HG02571 (cell line): ENCODE measurements around the gene THBS1.

Experiments
- ATAC-seq: cut with Tn5 transposase; IDR thresholded peaks from one replicate; pipeline ENCODE4 v1.9.1; 2021; ENCODE audit warnings: mild to moderate bottlenecking, moderate library complexity; ENCODE audit not compliant: unreplicated experiment

THBS1 gene

DNA sequence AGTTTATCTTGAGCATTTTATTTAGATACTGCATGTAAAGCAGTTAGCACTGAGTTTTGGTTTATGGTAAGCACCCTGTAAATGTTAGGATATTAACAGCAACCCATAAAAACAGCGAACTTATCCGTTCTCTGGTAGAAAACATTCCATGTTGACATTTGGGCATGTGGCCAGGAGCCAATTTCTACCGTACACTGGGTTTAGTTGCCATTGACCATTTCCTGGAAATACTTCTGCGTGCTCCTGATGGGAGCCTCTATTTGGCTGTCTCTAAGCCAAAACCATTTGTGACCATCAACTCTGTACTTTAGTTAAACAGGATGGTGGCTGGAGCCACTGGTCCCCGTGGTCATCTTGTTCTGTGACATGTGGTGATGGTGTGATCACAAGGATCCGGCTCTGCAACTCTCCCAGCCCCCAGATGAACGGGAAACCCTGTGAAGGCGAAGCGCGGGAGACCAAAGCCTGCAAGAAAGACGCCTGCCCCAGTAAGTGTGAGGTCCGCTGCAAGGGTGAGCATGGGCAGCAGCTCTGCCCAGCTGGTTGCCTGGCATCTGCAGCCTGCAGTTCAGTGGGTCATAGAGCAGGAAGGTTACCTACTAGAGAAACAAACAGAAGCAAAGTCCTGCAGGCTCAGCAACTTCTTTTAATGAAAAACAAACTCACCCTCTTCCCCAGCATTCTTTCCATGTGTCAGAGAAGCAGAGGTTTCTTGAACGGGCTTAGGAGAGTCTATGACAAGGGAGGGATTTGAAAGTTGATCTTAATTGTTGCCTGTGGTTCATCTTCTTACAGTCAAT, 7.1 kb downstream of the THBS1 start:
- ATAC-seq, result no peak

DNA sequence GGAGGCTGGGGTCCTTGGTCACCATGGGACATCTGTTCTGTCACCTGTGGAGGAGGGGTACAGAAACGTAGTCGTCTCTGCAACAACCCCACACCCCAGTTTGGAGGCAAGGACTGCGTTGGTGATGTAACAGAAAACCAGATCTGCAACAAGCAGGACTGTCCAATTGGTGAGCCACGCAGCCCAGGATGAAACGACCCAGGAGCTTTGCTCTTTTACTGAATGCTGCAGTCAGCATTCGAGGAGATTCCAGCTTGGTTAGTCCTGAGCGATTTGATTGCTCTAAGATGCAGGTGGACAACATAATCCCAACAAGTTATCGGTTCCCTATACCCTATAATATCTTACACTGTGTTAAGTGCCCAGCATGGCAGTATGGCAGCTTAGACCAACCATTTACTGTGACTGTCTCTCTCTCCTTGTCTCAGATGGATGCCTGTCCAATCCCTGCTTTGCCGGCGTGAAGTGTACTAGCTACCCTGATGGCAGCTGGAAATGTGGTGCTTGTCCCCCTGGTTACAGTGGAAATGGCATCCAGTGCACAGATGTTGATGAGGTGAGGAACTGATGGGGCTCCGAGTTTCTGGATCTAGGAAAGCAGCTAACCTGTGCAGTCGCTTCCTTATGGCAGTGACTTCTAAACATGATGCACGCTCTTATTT, 7.8 kb downstream of the THBS1 start:
- no peak for ATAC-seq

DNA sequence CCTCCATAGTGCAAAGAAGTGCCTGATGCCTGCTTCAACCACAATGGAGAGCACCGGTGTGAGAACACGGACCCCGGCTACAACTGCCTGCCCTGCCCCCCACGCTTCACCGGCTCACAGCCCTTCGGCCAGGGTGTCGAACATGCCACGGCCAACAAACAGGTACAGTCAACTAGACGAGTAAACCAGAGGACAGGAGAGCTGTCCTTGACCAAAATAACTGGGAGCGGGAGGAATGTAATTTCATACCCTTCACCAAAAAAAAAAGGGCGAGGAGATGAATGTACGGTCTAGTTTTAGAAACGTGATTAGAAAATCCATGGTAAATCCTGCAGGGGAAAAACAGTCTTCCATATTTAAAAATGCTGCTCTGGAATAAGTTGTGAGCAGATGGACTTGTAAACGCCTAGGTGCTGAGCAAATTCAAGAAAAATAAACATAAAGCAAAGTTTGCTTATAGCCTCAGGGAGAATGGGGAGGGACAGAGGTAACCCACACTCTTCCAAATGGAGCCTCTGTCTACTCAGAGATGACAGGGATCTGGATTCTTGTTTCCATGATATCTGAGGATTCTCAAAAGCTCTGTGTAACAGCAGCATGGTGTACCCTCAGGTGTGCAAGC, 8.4 kb downstream of the THBS1 start:
- no peak for ATAC-seq

DNA sequence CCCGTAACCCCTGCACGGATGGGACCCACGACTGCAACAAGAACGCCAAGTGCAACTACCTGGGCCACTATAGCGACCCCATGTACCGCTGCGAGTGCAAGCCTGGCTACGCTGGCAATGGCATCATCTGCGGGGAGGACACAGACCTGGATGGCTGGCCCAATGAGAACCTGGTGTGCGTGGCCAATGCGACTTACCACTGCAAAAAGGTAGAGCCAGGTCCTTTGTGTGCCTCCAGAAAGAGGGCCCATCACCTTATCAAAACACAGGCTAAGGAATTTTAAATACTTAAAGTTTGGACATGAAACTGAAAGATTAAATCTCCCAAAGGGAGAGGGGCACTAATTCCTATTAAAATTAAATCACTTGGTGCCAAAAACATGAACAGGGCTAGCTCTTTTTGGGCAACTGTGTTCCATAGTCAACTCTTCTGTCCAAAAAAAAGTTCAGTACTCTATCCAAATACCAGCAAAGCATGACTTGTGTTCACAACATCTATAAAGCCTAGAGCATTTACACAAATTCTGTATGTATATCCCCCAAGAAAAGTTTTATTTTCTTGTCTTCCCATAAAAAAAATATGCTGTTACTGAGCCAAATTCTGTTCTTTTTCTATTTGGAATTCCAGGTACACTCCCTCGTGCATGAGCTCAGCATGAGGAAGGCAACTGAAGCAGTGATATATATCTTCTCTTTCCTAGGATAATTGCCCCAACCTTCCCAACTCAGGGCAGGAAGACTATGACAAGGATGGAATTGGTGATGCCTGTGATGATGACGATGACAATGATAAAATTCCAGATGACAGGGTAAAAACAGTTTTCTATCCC, 9.2 kb downstream of the THBS1 start:
- no peak for ATAC-seq

DNA sequence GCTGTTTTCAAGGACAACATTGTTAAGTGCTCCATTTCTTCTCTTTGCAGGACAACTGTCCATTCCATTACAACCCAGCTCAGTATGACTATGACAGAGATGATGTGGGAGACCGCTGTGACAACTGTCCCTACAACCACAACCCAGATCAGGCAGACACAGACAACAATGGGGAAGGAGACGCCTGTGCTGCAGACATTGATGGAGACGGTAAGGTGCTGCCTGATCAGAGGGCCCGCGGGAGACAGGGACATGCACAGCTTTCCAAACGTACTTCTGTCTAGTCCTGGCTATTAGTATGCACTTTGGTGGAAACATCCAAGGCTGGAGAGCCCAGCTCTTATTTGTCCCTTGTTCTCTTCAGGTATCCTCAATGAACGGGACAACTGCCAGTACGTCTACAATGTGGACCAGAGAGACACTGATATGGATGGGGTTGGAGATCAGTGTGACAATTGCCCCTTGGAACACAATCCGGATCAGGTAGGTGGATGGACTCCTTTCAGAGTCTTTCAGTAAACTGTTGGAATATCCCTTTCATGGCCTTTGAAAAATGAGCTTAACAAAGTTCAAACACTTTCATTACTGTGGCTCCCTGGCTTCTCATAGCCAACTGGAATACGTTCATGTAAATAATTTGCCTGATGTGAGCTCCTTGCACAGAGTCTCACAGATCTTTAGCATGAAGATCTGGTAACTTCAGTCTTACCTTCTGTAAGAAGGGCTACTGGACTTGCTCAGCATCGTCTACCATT, 10.4 kb downstream of the THBS1 start:
- ATAC-seq, result no peak

DNA sequence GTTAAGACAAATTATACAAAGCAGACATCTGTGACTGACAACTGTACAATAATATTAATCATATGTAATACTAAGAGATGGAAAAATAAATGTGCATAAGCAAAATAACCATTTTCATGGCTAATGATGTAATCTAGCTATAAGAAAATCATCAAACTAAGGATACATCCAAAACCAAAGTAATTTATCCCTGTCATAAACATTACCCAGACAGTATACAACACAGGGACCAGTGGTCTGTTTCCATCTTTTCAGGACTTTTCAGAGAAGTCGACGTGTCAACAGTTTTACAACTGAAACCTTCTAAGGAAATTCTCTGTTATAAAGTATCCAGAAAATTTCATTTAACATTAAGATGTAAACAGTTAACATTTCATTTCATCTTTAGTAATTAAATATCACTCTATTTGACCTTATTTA, 11.0 kb downstream of the THBS1 start:
- no peak for ATAC-seq

DNA sequence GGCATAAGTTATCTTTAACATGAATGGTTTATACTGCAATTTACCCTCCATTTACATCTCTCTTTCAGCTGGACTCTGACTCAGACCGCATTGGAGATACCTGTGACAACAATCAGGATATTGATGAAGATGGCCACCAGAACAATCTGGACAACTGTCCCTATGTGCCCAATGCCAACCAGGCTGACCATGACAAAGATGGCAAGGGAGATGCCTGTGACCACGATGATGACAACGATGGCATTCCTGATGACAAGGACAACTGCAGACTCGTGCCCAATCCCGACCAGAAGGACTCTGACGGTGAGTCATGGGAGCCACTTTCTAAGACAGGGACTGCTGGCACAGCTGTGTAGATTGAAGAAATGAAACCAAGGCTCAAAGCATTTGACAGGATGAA, 11.6 kb downstream of the THBS1 start:
- ATAC-seq, result no peak

DNA sequence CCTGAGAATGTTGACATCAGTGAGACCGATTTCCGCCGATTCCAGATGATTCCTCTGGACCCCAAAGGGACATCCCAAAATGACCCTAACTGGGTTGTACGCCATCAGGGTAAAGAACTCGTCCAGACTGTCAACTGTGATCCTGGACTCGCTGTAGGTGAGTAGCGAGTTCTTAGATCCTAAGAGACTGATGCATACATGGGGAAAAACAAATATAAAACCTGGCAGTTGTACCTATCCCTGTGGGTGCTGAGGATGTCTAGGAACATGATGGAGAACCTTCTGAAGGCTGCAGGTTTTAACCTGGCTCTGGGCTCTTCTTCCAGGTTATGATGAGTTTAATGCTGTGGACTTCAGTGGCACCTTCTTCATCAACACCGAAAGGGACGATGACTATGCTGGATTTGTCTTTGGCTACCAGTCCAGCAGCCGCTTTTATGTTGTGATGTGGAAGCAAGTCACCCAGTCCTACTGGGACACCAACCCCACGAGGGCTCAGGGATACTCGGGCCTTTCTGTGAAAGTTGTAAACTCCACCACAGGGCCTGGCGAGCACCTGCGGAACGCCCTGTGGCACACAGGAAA, 12.3 kb downstream of the THBS1 start:
- no peak for ATAC-seq

DNA sequence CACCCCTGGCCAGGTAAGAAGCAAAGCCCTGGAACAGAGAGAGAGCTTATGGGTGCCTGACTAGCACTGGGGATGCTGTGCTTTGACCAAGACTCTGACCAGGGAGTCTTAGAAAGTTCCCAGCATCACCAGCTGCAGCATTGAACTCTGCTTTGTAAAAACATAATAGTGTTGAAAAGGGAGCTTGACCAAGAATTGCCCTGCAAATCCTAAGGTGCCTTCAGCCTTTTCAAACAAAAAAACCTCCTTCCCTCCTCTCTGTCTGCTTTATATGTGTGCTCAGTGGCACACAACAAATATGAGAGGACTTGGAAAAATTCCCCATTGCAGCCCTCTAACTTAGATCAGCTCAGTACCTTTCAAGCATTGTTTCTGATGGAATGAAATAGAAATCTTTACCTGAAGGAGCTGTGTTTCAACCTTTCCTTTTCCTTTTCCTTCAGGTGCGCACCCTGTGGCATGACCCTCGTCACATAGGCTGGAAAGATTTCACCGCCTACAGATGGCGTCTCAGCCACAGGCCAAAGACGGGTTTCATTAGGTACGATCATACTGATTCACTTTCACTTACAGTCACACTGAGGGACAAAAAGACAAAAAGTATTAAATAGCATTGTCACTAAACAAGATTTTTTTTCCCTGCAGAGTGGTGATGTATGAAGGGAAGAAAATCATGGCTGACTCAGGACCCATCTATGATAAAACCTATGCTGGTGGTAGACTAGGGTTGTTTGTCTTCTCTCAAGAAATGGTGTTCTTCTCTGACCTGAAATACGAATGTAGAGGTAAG, 13.0 kb downstream of the THBS1 start:
- ATAC-seq, result no peak

DNA sequence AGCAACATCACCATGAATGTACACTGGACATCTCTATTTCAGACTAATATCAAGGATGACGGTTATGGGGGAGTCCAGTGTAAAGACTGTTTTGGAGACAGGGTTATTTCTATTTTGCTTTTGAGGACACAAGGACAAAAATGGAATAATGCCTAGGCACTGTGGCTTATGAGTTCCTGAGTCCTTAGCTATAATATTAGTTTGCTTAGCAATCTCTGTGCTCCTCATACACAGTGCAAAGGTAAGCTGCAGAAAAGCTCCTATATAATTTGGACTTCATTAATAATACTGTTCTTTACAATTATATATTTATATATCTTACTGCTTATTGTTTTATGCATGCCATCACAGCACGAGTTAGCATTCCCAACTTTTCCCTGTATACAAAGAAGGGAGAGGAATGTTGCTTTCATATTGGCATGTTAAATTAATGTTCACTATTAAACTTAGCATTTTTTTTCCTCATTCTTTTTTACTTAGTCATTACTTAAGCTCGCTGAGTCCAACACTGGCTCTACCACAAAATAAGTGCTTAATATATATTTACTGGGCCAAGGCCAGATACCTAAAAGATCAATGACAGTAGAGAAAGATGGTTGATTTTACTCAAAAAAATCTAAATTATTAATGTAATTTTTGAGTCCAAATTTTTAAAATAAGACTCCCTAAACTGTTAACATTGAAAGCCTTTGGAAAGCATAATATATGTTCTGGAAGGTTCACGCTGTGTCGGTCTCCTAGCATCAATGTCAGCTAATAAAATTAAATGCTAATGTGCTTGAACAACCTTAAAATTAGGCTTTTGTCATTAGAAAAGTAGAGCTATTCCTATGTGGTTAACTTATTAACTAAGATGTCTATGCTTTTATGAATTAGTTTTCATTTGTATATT, 13.8 kb downstream of the THBS1 start:
- ATAC-seq, result no peak

DNA sequence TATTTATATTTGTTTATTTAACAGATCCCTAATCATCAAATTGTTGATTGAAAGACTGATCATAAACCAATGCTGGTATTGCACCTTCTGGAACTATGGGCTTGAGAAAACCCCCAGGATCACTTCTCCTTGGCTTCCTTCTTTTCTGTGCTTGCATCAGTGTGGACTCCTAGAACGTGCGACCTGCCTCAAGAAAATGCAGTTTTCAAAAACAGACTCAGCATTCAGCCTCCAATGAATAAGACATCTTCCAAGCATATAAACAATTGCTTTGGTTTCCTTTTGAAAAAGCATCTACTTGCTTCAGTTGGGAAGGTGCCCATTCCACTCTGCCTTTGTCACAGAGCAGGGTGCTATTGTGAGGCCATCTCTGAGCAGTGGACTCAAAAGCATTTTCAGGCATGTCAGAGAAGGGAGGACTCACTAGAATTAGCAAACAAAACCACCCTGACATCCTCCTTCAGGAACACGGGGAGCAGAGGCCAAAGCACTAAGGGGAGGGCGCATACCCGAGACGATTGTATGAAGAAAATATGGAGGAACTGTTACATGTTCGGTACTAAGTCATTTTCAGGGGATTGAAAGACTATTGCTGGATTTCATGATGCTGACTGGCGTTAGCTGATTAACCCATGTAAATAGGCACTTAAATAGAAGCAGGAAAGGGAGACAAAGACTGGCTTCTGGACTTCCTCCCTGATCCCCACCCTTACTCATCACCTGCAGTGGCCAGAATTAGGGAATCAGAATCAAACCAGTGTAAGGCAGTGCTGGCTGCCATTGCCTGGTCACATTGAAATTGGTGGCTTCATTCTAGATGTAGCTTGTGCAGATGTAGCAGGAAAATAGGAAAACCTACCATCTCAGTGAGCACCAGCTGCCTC, 14.7 kb downstream of the THBS1 start:
- no peak for ATAC-seq

DNA sequence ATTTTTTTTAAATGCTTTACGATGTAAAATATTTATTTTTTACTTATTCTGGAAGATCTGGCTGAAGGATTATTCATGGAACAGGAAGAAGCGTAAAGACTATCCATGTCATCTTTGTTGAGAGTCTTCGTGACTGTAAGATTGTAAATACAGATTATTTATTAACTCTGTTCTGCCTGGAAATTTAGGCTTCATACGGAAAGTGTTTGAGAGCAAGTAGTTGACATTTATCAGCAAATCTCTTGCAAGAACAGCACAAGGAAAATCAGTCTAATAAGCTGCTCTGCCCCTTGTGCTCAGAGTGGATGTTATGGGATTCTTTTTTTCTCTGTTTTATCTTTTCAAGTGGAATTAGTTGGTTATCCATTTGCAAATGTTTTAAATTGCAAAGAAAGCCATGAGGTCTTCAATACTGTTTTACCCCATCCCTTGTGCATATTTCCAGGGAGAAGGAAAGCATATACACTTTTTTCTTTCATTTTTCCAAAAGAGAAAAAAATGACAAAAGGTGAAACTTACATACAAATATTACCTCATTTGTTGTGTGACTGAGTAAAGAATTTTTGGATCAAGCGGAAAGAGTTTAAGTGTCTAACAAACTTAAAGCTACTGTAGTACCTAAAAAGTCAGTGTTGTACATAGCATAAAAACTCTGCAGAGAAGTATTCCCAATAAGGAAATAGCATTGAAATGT, 15.6 kb downstream of the THBS1 start:
- no peak for ATAC-seq

DNA sequence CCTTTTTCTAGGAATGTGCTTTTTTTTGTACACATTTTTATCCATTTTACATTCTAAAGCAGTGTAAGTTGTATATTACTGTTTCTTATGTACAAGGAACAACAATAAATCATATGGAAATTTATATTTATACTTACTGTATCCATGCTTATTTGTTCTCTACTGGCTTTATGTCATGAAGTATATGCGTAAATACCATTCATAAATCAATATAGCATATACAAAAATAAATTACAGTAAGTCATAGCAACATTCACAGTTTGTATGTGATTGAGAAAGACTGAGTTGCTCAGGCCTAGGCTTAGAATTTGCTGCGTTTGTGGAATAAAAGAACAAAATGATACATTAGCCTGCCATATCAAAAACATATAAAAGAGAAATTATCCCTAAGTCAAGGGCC, 16.5 kb downstream of the THBS1 start:
- no peak for ATAC-seq

DNA sequence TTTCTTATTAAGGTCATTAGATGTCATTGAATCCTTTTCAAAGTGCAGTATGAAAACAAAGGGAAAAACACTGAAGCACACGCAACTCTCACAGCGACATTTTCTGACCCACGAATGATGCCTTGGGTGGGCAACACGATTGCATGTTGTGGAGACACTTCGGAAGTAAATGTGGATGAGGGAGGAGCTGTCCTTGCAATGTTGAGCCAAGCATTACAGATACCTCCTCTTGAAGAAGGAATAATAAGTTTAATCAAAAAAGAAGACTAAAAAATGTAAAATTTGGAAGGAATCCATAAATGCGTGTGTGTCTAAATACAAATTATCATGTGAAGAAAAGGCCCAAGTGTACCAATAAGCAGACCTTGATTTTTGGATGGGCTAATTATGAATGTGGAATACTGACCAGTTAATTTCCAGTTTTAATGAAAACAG, 16.9 kb downstream of the THBS1 start:
- no peak for ATAC-seq

DNA sequence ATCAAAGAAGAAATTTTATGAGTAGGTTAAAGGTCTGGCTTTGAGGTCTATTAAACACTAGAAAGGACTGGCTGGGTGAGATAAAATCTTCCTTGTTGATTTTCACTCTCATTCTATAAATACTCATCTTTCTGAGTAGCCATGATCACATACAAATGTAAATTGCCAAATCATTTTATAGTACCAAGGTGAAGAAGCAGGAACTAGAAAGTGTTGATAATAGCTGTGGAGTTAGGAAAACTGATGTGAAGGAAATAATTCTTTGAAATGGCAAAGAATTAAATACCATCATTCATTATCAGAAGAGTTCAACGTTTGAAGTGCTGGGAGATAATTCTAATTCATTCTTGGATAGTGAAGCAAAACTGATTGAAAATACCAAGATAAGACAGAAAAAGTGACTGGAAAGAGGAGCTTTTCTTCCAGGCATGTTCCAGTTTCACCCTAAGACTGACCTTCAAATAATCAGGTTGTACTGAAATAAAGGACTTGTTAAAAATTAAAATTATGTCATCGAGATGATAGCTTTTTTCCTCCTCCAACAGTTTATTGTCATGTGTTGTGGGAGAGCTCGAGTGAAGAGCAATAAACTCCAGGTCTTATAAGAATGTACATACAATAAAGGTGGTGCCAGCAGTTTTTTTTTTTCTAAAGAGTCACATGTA, 17.4 kb downstream of the THBS1 start:
- no peak for ATAC-seq
